MCF 10A (cell line): ENCODE measurements around the gene CSPG4. TPM values are rescaled to one million over a fixed set of nuclear protein-coding genes. Genes with fewer than 3 reads are reported as not detected.

ENCODE experiments used
- BruUV-seq: library from RNA; stranded (reverse); fragments of 400-500 nt; replicated peaks from 2 replicates; lab custom pipeline; 2021; lab: Mats Ljungman, UMichigan
- CTCF ChIA-PET: fragments of 300-600 bp; sonication (Branson Sonifier 250); formaldehyde crosslinking; extraction: SDS; loops from one replicate; lab custom pipeline; 2021; ENCODE audit warnings: antibody characterized with exemption, inconsistent platforms; lab: Yijun Ruan, JAX
- POLR2A ChIA-PET: fragments of 300-600, 350-650 bp; sonication (Branson Sonifier 250); formaldehyde crosslinking; extraction: SDS; loops from one replicate; lab custom pipeline; 2020; ENCODE audit warnings: antibody characterized with exemption, inconsistent platforms; lab: Yijun Ruan, JAX
- DNase-seq: peaks from one replicate; pipeline ENCODE4 v3.0.0-alpha.2; 2018; ENCODE audit not compliant: unreplicated experiment
- H3K27ac Mint-ChIP-seq: one replicate; pipeline ENCODE4 v1.8.0; 2022; ENCODE audit warnings: mild to moderate bottlenecking, low read depth, mixed read lengths; ENCODE audit not compliant: unreplicated experiment
- H3K27me3 Mint-ChIP-seq: one replicate; pipeline ENCODE4 v1.8.0; 2022; ENCODE audit warnings: mixed read lengths; ENCODE audit not compliant: insufficient read depth, unreplicated experiment
- H3K36me3 Mint-ChIP-seq: one replicate; pipeline ENCODE4 v1.8.0; 2022; ENCODE audit warnings: mild to moderate bottlenecking, moderate library complexity, mixed read lengths; ENCODE audit not compliant: insufficient read depth, unreplicated experiment
- H3K4me1 Mint-ChIP-seq: one replicate; pipeline ENCODE4 v1.8.0; 2022; ENCODE audit warnings: mixed read lengths; ENCODE audit not compliant: insufficient read depth, unreplicated experiment
- H3K4me3 Mint-ChIP-seq: one replicate; pipeline ENCODE4 v1.8.0; 2022; ENCODE audit warnings: mild to moderate bottlenecking, moderate library complexity, mixed read lengths; ENCODE audit not compliant: unreplicated experiment
- H3K9me3 Mint-ChIP-seq: one replicate; pipeline ENCODE4 v1.8.0; 2022; ENCODE audit warnings: mixed read lengths; ENCODE audit not compliant: unreplicated experiment
- CTCF ChIP-seq: fragments of 200-600 bp; IDR thresholded peaks from one replicate; pipeline ENCODE4 v1.8.0; 2022; ENCODE audit warnings: antibody characterized with exemption, mild to moderate bottlenecking; ENCODE audit not compliant: unreplicated experiment
- intact Hi-C: fragments of 100-400 bp; cut with micrococcal nuclease; formaldehyde crosslinking; loops from 2 replicates; pipeline ENCODE4 v1.14.1; 2022
- total RNA-seq: library from RNA; stranded (reverse); gene quantifications from 2 replicates; pipeline ENCODE4 v1.2.3, GENCODE V29; 2022

Gene CSPG4
- total RNA-seq, 1 experiment from 2014 or later, result 0.21 TPM

DNA sequence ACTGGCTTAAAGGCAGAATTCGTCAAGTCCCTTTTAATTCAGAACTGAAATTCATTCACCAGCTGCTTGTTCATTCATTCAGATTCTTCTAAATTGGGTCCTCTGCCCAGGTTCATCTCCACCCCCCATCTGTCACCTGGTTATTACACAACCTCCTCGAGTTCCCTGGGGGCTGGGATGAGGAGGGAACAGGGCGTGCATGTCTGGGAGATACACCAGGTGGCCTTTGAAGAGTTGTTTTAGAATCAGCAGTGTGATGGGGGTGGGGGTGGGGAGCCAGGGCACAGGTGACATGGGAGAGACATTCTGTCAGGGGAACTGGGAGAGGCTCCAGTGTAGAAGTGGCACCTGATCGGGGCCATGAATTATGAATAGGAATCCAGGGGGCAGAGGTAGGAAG lies 56.7 kb downstream of the CSPG4 start:
- DNase-seq, result no peak
- no peak for TF ChIP-seq CTCF
- intact Hi-C loops, result no loop called here
- peak overlapping the region; percentile 5 for H3K27ac Mint-ChIP-seq
- ChIA-PET CTCF (no interaction called here), POLR2A (interaction anchor here (3.2 kb wide), 1 partner anchor 16 kb away, joined by 18 read pairs; the partner anchor contains the start of gene IMP3)
- no peaks in the 10 kb centered on the region for H3K9me3 Mint-ChIP-seq
- peaks cover 53% of the 10 kb centered on the region for H3K4me1 Mint-ChIP-seq
- no peaks in the 10 kb centered on the region for H3K27me3 Mint-ChIP-seq
- no TSS peak for BruUV-seq
- no peak overlapping the region for H3K4me3 Mint-ChIP-seq
- peaks cover 31% of the 10 kb centered on the region for H3K36me3 Mint-ChIP-seq

- H3K9me3 Mint-ChIP-seq, result no peaks in the 10 kb centered on the region
- CTCF ChIA-PET, result interaction anchor here (0.6 to 1.0 kb wide), 3 partner anchors 12 to 150 kb away, joined by 3 to 4 read pairs (median 4); partner anchors contain the start of gene SNUPN
- TF ChIP-seq CTCF, result no peak
- no TSS peak for BruUV-seq
- intact Hi-C loops, result no loop called here
- H3K4me3 Mint-ChIP-seq, result no peak overlapping the region
- H3K27ac Mint-ChIP-seq, result no peak overlapping the region
- POLR2A ChIA-PET, result interaction anchor here (0.9 to 3.2 kb wide), 2 partner anchors 11 to 14 kb away, joined by 4 to 18 read pairs; partner anchors contain the start of gene IMP3
- H3K27me3 Mint-ChIP-seq, result no peaks in the 10 kb centered on the region
- peaks cover 45% of the 10 kb centered on the region for H3K36me3 Mint-ChIP-seq
- peaks cover 60% of the 10 kb centered on the region for H3K4me1 Mint-ChIP-seq
- DNase-seq, result no peak
Observed at GRCh38 chr15:75654201-75654907, 58.3 kb downstream of the CSPG4 start.

- Mint-ChIP-seq H3K36me3 (peaks cover 45% of the 10 kb centered on the region), H3K27ac (peak overlapping the region; percentile 59), H3K4me3 (no peak overlapping the region), H3K4me1 (peaks cover 69% of the 10 kb centered on the region), H3K27me3 (no peaks in the 10 kb centered on the region), H3K9me3 (no peaks in the 10 kb centered on the region)
- no TSS peak for BruUV-seq
- ChIA-PET CTCF (interaction anchor here (0.6 to 1.0 kb wide), 2 partner anchors 11 to 151 kb away, joined by 4 read pairs; no protein-coding TSS in a partner anchor), POLR2A (interaction anchor here (0.9 to 8.2 kb wide), 3 partner anchors 7 to 13 kb away, joined by 4 to 120 read pairs (median 18); partner anchors contain the start of gene IMP3)
- no peak for TF ChIP-seq CTCF
- no peak for DNase-seq
- intact Hi-C loops, result no loop called here
Observed at GRCh38 chr15:75653347-75653913, 59.2 kb downstream of the CSPG4 start.
